IMR-90 (cell line): ENCODE measurements around the gene CT45A10. TPM values are rescaled to one million over a fixed set of nuclear protein-coding genes. Genes with fewer than 3 reads are reported as not detected.
"Not testable (repeated sequence)": the region's sequence is repeated elsewhere in the genome, so short reads cannot be mapped to it uniquely, and the experiment has no call there.

Source experiments
- ATAC-seq: fragments of 200-7000 bp; cut with Tn5 transposase; 2 replicates; pipeline ENCODE4 v1.9.1; 2020; ENCODE audit warnings: low read depth, mild to moderate bottlenecking, moderate library complexity
- BruUV-seq: library from RNA; stranded (reverse); fragments of 400-500 nt; replicated peaks from 2 replicates; lab custom pipeline; 2021; lab: Mats Ljungman, UMichigan
- CTCF ChIA-PET: fragments of 300-600 bp; formaldehyde crosslinking; extraction: SDS; loops from one replicate; lab custom pipeline; 2021; ENCODE audit warnings: antibody characterized with exemption; lab: Yijun Ruan, JAX
- POLR2A ChIA-PET: fragments of 300-600 bp; sonication (Branson Sonifier 250); formaldehyde crosslinking; loops from one replicate; lab custom pipeline; 2022; ENCODE audit warnings: antibody characterized with exemption; ENCODE audit not compliant: unreplicated experiment; lab: Charles Lee
- DNase-seq: peaks from one replicate; pipeline ENCODE4 v3.0.0; 2013
- H2AFZ ChIP-seq: replicated peaks from 2 replicates; pipeline ENCODE3; 2013; ENCODE audit warnings: low read length, mild to moderate bottlenecking; ENCODE audit not compliant: poor library complexity
- H2AK5ac ChIP-seq: 2 replicates; pipeline ENCODE4 v1.6.1; 2013; ENCODE audit warnings: low read depth, low read length, inconsistent platforms
- H2AK9ac ChIP-seq: replicated peaks from 2 replicates; pipeline ENCODE3; 2013; ENCODE audit warnings: mild to moderate bottlenecking, low read depth, low read length, moderate library complexity; ENCODE audit not compliant: poor library complexity
- H2BK120ac ChIP-seq: 2 replicates; pipeline ENCODE4 v1.6.1; 2013; ENCODE audit warnings: low read depth, low read length, inconsistent platforms
- H2BK15ac ChIP-seq: 3 replicates; pipeline ENCODE4 v1.6.1; 2013; ENCODE audit warnings: low read depth, low read length, inconsistent platforms
- H2BK20ac ChIP-seq: 2 replicates; pipeline ENCODE4 v1.6.1; 2013; ENCODE audit warnings: low read depth, mild to moderate bottlenecking, inconsistent platforms, low read length, moderate library complexity
- H2BK5ac ChIP-seq: 2 replicates; pipeline ENCODE4 v1.6.1; 2013; ENCODE audit warnings: mild to moderate bottlenecking, low read depth, low read length, inconsistent platforms; ENCODE audit not compliant: poor library complexity, severe bottlenecking
- H3K14ac ChIP-seq: replicated peaks from 2 replicates; pipeline ENCODE4 v1.6.1; 2013; ENCODE audit warnings: low read depth, low read length, inconsistent platforms
- H3K18ac ChIP-seq: 2 replicates; pipeline ENCODE4 v1.6.1; 2013; ENCODE audit warnings: low read depth, low read length, control low read depth
- H3K23ac ChIP-seq: 2 replicates; pipeline ENCODE4 v1.6.1; 2013; ENCODE audit warnings: low read depth, low read length, inconsistent platforms
- H3K27ac ChIP-seq: 2 replicates; pipeline ENCODE4 v1.5.1; 2013; ENCODE audit warnings: mild to moderate bottlenecking, control low read depth, low read length; ENCODE audit not compliant: insufficient read depth
- H3K27me3 ChIP-seq: 2 replicates; pipeline ENCODE4 v1.6.1; 2013; ENCODE audit warnings: low read length; ENCODE audit not compliant: control insufficient read depth, insufficient read depth
- H3K36me3 ChIP-seq: 2 replicates; pipeline ENCODE4 v1.6.1; 2013; ENCODE audit warnings: low read length, mixed read lengths; ENCODE audit not compliant: control insufficient read depth, insufficient read depth
- H3K4ac ChIP-seq: 2 replicates; pipeline ENCODE4 v1.6.1; 2013; ENCODE audit warnings: low read depth, low read length, inconsistent platforms
- H3K4me1 ChIP-seq: 2 replicates; pipeline ENCODE4 v1.6.1; 2013; ENCODE audit warnings: low read length, mixed read lengths; ENCODE audit not compliant: control insufficient read depth, insufficient read depth
- H3K4me2 ChIP-seq: 2 replicates; pipeline ENCODE4 v1.6.1; 2013; ENCODE audit warnings: low read depth, mild to moderate bottlenecking, control low read depth, low read length, moderate library complexity
- H3K4me3 ChIP-seq: 2 replicates; pipeline ENCODE4 v1.5.1; 2013; ENCODE audit warnings: low read depth, mild to moderate bottlenecking, control low read depth, low read length, moderate library complexity; ENCODE audit not compliant: insufficient read depth
- H3K56ac ChIP-seq: 2 replicates; pipeline ENCODE4 v1.6.1; 2013; ENCODE audit warnings: low read length, inconsistent platforms; ENCODE audit not compliant: insufficient read depth; ENCODE audit errors: extremely low read depth
- H3K79me1 ChIP-seq, 2 experiments: 2 replicates each; pipeline ENCODE4 v1.6.1; 2013; ENCODE audit warnings: low read length in 2 of 2, inconsistent platforms in 1 of 2, low read depth in 1 of 2
- H3K9ac ChIP-seq: 2 replicates; pipeline ENCODE4 v1.6.1; 2013; ENCODE audit warnings: low read depth, low read length, control low read depth
- H3K9me1 ChIP-seq: 2 replicates; pipeline ENCODE4 v1.6.1; 2013; ENCODE audit warnings: low read length, inconsistent platforms; ENCODE audit not compliant: insufficient read depth
- H3K9me3 ChIP-seq: 2 replicates; pipeline ENCODE4 v1.6.1; 2013; ENCODE audit warnings: low read length; ENCODE audit not compliant: control insufficient read depth, insufficient read depth
- H4K20me1 ChIP-seq: 2 replicates; pipeline ENCODE4 v1.6.1; 2013; ENCODE audit warnings: low read length, inconsistent platforms; ENCODE audit not compliant: insufficient read depth
- H4K5ac ChIP-seq: 2 replicates; pipeline ENCODE4 v1.6.1; 2013; ENCODE audit warnings: mild to moderate bottlenecking, low read depth, low read length, control low read depth
- H4K8ac ChIP-seq, 2 experiments: 2 replicates each; pipeline ENCODE4 v1.6.1; 2013; ENCODE audit warnings: low read depth in 2 of 2, low read length in 2 of 2, control low read depth in 1 of 2, inconsistent platforms in 1 of 2
- H4K91ac ChIP-seq: 2 replicates; pipeline ENCODE4 v1.6.1; 2013; ENCODE audit warnings: low read depth, low read length, inconsistent platforms; ENCODE audit not compliant: insufficient read depth
- WGBS, 2 experiments: methylation state at CpG; one replicate each; pipeline versions ENCODE4 v1.1.5 to v1.1.7; 2013; ENCODE audit warnings: missing lambda C conversion rate in 2 of 2; ENCODE audit not compliant: insufficient read length in 1 of 2; ENCODE audit errors: extremely low coverage in 2 of 2; 5-methylcytosine and 5-hydroxymethylcytosine counted together
- dilution Hi-C: fragments of 300-500 bp; cut with HindIII; formaldehyde crosslinking; loops from one replicate; pipeline ENCODE4 v1.14.3; 2018; ENCODE audit warnings: low sequenced_read_pairs; ENCODE audit not compliant: unreplicated experiment
- in situ Hi-C: fragments of 300-500 bp; cut with MboI; formaldehyde crosslinking; loops from 3 replicates; pipeline ENCODE4 v1.14.3; 2019; ENCODE audit warnings: low sequenced_read_pairs, inconsistent platforms, mixed read lengths
- intact Hi-C: fragments of 100-400 bp; cut with micrococcal nuclease; formaldehyde crosslinking; loops from 2 replicates; pipeline ENCODE4 v1.10.0; 2022
- polyA plus RNA-seq, 3 experiments: library from polyadenylated mRNA; depleted of rRNA; stranded (reverse); fragments of >200 nt; gene quantifications; 2 replicates each; pipeline ENCODE4 v1.2.3, GENCODE V29; 2012; ENCODE audit warnings: low replicate concordance in 1 of 3
- total RNA-seq: library from RNA; depleted of rRNA; stranded (reverse); fragments of >200 nt; gene quantifications from 2 replicates; pipeline ENCODE4 v1.2.3, GENCODE V29; 2012

CT45A10 gene
- total and polyA plus RNA-seq, 2 of the 4 experiments (the other 2 are of a cell fraction), result not detected

GRCh38 chrX:135888230-135888629 is 5.0 kb downstream of the CT45A10 start:
- BruUV-seq, H3K27ac ChIP-seq, in situ Hi-C loops, H3K56ac ChIP-seq, H4K8ac ChIP-seq, ATAC-seq, H3K4me1 ChIP-seq, POLR2A ChIA-PET, H2BK15ac ChIP-seq, H2BK120ac ChIP-seq, H3K36me3 ChIP-seq, H3K18ac ChIP-seq, DNase-seq, H3K9me1 ChIP-seq, H3K27me3 ChIP-seq, H4K20me1 ChIP-seq, H3K4me3 ChIP-seq, H2BK20ac ChIP-seq, CTCF ChIA-PET, intact Hi-C loops, H2AK5ac ChIP-seq, dilution Hi-C loops, H2BK5ac ChIP-seq, H3K4ac ChIP-seq, H2AK9ac ChIP-seq, H4K5ac ChIP-seq, H3K14ac ChIP-seq, H2AFZ ChIP-seq, H3K23ac ChIP-seq, H3K79me1 ChIP-seq, H4K91ac ChIP-seq, H3K9me3 ChIP-seq, H3K4me2 ChIP-seq, H3K9ac ChIP-seq: not testable (repeated sequence)
- 56% methylated on average over 3 of the region's 18 CpGs; no CpG with 5 or more reads in 1 of the 2 experiments for WGBS, 2 experiments

DNA sequence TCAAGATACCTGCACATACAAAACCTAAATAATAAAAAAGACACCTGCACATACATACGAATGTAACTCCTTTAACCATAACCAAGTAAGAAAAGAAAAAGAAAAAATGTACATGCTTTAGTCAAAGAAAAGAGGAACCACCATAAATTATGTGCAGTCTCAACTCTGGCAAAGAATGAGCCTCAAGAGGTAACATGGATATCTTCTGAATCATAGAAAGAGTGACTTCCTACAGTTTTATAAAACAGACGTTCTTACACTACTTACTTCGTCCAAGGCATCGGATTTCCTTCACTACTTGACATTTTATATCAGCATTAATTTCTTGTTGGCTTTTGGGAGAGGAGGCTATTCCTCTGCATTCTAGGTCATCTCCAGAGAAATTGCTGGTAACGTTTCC is 10.5 kb downstream of the CT45A10 start:
- H4K5ac ChIP-seq, DNase-seq, POLR2A ChIA-PET, H3K79me1 ChIP-seq, H3K4me1 ChIP-seq, H3K4me3 ChIP-seq, H4K8ac ChIP-seq, CTCF ChIA-PET, H2AK5ac ChIP-seq, H3K36me3 ChIP-seq, H3K4ac ChIP-seq, H4K20me1 ChIP-seq, dilution Hi-C loops, H4K91ac ChIP-seq, H2AK9ac ChIP-seq, H3K4me2 ChIP-seq, in situ Hi-C loops, H2BK5ac ChIP-seq, H2BK20ac ChIP-seq, H3K18ac ChIP-seq, H3K9me1 ChIP-seq, H2AFZ ChIP-seq, H2BK120ac ChIP-seq, BruUV-seq, H3K27me3 ChIP-seq, intact Hi-C loops, H3K9ac ChIP-seq, H3K56ac ChIP-seq, ATAC-seq, H3K27ac ChIP-seq, H3K14ac ChIP-seq, H3K9me3 ChIP-seq, H3K23ac ChIP-seq, H2BK15ac ChIP-seq: not testable (repeated sequence)
- no CpG with 5 or more reads among the region's 5 CpGs for WGBS, 2 experiments
